SK-N-SH (cell line): ENCODE measurements around the gene PXDN.

Experiments
- CHD2 ChIP-seq: fragments of 150-350 bp; IDR thresholded peaks from 2 replicates; pipeline ENCODE4 v1.6.1; 2018; ENCODE audit warnings: low read length; ENCODE audit not compliant: partially characterized antibody
- EP300 ChIP-seq, 2 experiments: IDR thresholded peaks; 2 replicates each; pipeline versions ENCODE4 v1.4.0 to v1.6.1; 2012; ENCODE audit warnings: borderline replicate concordance in 1 of 2, low read depth in 1 of 2, low read length in 1 of 2
- EZH2phosphoT487 ChIP-seq: fragments of 200-600 bp; sonication (generic); IDR thresholded peaks from 2 replicates; pipeline ENCODE4 v1.6.1; 2017; ENCODE audit warnings: low read depth, mixed run types, mild to moderate bottlenecking, antibody characterized with exemption, moderate library complexity, borderline replicate concordance
- MXI1 ChIP-seq: IDR thresholded peaks from 2 replicates; pipeline ENCODE4 v1.6.1; 2012; ENCODE audit warnings: mild to moderate bottlenecking, low read depth, low read length, improper control_type of control experiment
- NFIC ChIP-seq: IDR thresholded peaks from 2 replicates; pipeline ENCODE4 v1.4.0; 2012; ENCODE audit warnings: borderline replicate concordance
- POLR2AphosphoS5 ChIP-seq: IDR thresholded peaks from 2 replicates; pipeline ENCODE4 v1.6.1; 2012; ENCODE audit warnings: low read depth, low read length
- RCOR1 ChIP-seq: fragments of 150-350 bp; IDR thresholded peaks from 2 replicates; pipeline ENCODE4 v1.6.1; 2017; ENCODE audit warnings: antibody characterized with exemption, low read length
- TAF1 ChIP-seq: IDR thresholded peaks from 2 replicates; pipeline ENCODE4 v1.6.1; 2012; ENCODE audit warnings: low read depth, mild to moderate bottlenecking, low read length, moderate library complexity, borderline replicate concordance
- YY1 ChIP-seq: IDR thresholded peaks from 2 replicates; pipeline ENCODE4 v1.4.0; 2012; ENCODE audit warnings: low read depth, mild to moderate bottlenecking
- TF ChIP-seq, protein P1 (sequence below): fragments of 200-600 bp; sonication (generic); IDR thresholded peaks from 2 replicates; pipeline ENCODE4 v1.6.1; 2017; ENCODE audit warnings: antibody characterized with exemption, mild to moderate bottlenecking, moderate library complexity
- TF ChIP-seq, protein P2 (sequence below): IDR thresholded peaks from 2 replicates; pipeline ENCODE4 v1.4.0; 2012; ENCODE audit warnings: low read depth, borderline replicate concordance
- TF ChIP-seq, protein P3 (sequence below): IDR thresholded peaks from 2 replicates; pipeline ENCODE4 v1.4.0; 2012; ENCODE audit warnings: low read depth, borderline replicate concordance
- TF ChIP-seq, protein P4 (sequence below): IDR thresholded peaks from 2 replicates; pipeline ENCODE4 v1.6.1; 2012; ENCODE audit warnings: mild to moderate bottlenecking, low read depth, low read length, moderate library complexity
- TF ChIP-seq, protein P5 (sequence below): fragments of 150-350 bp; IDR thresholded peaks from 2 replicates; pipeline ENCODE4 v1.6.1; 2016; ENCODE audit warnings: mild to moderate bottlenecking, low read depth, low read length

DNA sequence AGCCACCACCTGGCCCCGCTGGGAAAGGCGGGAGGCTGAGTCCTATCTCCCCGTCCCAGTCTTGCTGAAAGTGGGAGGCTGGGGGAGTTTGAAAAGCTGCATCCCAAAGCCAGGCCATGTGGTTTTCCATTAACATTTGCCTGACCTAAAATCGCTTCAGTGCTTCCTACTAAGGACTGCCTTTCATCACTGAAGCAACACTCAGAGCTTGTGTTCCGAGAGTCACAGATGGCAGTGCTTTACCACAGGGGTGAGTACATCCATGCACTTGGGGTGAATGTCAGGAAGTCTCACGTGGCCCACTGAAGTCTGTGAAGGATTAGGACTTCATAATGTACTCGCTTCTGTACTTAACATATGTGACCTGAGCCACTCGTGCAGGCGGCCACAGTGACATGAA is 43.3 kb downstream of the PXDN start:
- TF ChIP-seq, protein P1, sequence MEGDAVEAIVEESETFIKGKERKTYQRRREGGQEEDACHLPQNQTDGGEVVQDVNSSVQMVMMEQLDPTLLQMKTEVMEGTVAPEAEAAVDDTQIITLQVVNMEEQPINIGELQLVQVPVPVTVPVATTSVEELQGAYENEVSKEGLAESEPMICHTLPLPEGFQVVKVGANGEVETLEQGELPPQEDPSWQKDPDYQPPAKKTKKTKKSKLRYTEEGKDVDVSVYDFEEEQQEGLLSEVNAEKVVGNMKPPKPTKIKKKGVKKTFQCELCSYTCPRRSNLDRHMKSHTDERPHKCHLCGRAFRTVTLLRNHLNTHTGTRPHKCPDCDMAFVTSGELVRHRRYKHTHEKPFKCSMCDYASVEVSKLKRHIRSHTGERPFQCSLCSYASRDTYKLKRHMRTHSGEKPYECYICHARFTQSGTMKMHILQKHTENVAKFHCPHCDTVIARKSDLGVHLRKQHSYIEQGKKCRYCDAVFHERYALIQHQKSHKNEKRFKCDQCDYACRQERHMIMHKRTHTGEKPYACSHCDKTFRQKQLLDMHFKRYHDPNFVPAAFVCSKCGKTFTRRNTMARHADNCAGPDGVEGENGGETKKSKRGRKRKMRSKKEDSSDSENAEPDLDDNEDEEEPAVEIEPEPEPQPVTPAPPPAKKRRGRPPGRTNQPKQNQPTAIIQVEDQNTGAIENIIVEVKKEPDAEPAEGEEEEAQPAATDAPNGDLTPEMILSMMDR, result no peak
- TF ChIP-seq, protein P2, sequence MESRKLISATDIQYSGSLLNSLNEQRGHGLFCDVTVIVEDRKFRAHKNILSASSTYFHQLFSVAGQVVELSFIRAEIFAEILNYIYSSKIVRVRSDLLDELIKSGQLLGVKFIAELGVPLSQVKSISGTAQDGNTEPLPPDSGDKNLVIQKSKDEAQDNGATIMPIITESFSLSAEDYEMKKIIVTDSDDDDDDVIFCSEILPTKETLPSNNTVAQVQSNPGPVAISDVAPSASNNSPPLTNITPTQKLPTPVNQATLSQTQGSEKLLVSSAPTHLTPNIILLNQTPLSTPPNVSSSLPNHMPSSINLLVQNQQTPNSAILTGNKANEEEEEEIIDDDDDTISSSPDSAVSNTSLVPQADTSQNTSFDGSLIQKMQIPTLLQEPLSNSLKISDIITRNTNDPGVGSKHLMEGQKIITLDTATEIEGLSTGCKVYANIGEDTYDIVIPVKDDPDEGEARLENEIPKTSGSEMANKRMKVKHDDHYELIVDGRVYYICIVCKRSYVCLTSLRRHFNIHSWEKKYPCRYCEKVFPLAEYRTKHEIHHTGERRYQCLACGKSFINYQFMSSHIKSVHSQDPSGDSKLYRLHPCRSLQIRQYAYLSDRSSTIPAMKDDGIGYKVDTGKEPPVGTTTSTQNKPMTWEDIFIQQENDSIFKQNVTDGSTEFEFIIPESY, result no peak
- TF ChIP-seq MXI1 (no peak), POLR2AphosphoS5 (no peak), YY1 (no peak), TAF1 (no peak), EZH2phosphoT487 (no peak), RCOR1 (no peak), NFIC (no peak), CHD2 (no peak), EP300 (IDR thresholded peaks at IDR 0.05; ENCODE audit: borderline replicate concordance in 1 of 2, low read depth in 1 of 2, low read length in 1 of 2) (no peak)
- TF ChIP-seq, protein P3, sequence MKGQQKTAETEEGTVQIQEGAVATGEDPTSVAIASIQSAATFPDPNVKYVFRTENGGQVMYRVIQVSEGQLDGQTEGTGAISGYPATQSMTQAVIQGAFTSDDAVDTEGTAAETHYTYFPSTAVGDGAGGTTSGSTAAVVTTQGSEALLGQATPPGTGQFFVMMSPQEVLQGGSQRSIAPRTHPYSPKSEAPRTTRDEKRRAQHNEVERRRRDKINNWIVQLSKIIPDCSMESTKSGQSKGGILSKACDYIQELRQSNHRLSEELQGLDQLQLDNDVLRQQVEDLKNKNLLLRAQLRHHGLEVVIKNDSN, result no peak
- TF ChIP-seq, protein P4, sequence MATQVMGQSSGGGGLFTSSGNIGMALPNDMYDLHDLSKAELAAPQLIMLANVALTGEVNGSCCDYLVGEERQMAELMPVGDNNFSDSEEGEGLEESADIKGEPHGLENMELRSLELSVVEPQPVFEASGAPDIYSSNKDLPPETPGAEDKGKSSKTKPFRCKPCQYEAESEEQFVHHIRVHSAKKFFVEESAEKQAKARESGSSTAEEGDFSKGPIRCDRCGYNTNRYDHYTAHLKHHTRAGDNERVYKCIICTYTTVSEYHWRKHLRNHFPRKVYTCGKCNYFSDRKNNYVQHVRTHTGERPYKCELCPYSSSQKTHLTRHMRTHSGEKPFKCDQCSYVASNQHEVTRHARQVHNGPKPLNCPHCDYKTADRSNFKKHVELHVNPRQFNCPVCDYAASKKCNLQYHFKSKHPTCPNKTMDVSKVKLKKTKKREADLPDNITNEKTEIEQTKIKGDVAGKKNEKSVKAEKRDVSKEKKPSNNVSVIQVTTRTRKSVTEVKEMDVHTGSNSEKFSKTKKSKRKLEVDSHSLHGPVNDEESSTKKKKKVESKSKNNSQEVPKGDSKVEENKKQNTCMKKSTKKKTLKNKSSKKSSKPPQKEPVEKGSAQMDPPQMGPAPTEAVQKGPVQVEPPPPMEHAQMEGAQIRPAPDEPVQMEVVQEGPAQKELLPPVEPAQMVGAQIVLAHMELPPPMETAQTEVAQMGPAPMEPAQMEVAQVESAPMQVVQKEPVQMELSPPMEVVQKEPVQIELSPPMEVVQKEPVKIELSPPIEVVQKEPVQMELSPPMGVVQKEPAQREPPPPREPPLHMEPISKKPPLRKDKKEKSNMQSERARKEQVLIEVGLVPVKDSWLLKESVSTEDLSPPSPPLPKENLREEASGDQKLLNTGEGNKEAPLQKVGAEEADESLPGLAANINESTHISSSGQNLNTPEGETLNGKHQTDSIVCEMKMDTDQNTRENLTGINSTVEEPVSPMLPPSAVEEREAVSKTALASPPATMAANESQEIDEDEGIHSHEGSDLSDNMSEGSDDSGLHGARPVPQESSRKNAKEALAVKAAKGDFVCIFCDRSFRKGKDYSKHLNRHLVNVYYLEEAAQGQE, result no peak
- TF ChIP-seq, protein P5, sequence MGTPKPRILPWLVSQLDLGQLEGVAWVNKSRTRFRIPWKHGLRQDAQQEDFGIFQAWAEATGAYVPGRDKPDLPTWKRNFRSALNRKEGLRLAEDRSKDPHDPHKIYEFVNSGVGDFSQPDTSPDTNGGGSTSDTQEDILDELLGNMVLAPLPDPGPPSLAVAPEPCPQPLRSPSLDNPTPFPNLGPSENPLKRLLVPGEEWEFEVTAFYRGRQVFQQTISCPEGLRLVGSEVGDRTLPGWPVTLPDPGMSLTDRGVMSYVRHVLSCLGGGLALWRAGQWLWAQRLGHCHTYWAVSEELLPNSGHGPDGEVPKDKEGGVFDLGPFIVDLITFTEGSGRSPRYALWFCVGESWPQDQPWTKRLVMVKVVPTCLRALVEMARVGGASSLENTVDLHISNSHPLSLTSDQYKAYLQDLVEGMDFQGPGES, result no peak
